Measurements from ENCODE around the gene FIG4.
"Not testable (repeated sequence)": the region's sequence is repeated elsewhere in the genome, so short reads cannot be mapped to it uniquely, and the experiment has no call there.

The FIG4 gene

DNA sequence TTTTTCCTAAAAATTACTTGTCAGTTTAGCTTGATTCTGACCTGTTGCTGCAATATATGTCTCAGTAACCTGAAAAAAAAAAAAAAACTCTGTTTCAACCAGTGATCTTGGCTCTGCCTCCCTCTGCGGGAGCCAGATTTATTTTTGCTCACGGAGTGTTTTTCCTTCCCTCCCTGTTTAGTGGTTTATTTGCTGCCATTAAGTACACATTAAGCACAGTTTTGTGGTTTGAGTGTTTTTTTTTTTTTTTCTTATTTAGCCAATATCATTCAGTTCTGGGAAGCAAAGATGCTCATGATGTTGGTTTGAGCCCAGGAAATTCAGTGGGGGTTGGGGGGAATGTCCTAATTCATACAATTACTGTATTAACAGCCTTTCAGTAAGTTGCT lies 176.9 kb downstream of the FIG4 start:
- no peak overlapping the region for H3K4me3 ChIP-seq (ENCODE audit: low read depth, low read length)
- peak; percentile 16 for DNase-seq (ENCODE audit: low read depth)
- TF ChIP-seq, protein P1, sequence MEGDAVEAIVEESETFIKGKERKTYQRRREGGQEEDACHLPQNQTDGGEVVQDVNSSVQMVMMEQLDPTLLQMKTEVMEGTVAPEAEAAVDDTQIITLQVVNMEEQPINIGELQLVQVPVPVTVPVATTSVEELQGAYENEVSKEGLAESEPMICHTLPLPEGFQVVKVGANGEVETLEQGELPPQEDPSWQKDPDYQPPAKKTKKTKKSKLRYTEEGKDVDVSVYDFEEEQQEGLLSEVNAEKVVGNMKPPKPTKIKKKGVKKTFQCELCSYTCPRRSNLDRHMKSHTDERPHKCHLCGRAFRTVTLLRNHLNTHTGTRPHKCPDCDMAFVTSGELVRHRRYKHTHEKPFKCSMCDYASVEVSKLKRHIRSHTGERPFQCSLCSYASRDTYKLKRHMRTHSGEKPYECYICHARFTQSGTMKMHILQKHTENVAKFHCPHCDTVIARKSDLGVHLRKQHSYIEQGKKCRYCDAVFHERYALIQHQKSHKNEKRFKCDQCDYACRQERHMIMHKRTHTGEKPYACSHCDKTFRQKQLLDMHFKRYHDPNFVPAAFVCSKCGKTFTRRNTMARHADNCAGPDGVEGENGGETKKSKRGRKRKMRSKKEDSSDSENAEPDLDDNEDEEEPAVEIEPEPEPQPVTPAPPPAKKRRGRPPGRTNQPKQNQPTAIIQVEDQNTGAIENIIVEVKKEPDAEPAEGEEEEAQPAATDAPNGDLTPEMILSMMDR (IDR thresholded peaks at IDR 0.05; ENCODE audit: low read depth, low read length, missing control alignments): no peak
- in situ Hi-C loops (cut with HindIII; ENCODE audit: low sequenced_read_pairs): no loop called here

DNA sequence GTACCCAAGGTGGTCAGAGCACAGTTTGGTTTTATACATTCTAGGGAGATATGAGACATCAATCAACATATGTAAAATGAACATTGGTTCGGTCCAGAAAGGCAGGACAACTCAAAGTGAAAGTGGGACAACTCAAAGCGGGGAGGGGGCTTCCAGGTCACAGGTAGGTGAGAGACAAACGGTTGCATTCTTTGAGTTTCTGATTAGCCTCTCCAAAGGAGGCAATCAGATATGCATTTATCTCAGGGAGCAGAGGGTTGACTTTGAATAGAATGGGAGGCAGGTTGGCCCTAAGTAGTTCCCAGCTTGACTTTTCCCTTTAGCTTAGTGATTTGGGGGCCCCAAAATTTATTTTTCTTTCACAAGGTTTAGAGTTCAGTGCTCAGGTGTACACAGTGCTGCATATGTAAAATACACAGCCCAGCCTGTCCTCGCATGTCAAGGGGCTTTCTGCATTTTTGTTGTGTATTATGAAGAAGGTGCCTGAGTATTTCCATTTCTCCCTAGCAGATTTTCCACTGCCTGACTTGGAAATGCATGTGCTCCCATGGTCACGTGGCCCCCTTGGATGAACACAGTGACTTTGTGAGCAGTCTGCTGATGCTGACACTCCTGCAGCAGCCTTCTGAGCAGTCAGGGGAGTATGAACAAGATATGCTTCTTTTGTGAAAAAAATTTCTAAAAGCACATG lies 178.4 kb downstream of the FIG4 start:
- DNase-seq (ENCODE audit: low read depth); H3K4me3 ChIP-seq (ENCODE audit: low read depth, low read length); in situ Hi-C loops (cut with HindIII; ENCODE audit: low sequenced_read_pairs): not testable (repeated sequence)

DNA sequence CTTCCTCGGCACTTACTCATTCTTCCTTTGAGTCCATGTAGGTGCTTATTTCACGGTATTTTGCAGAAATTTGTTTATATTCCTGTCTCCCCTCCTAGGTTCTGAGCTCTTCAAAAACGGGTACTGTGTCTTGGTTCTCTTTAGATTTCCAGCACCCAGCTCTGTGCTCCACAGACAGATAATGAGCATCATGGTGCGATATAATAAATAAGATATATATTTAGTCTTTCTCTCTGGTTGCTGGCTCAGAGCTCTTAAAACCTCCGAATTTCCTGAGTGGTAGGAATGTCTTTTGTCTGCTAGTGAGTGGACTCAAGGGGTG lies 179.0 kb downstream of the FIG4 start:
- TF ChIP-seq, protein P1 (IDR thresholded peaks at IDR 0.05; ENCODE audit: low read depth, low read length, missing control alignments): no peak
- in situ Hi-C loops (cut with HindIII; ENCODE audit: low sequenced_read_pairs): no loop called here
- no peak for DNase-seq (ENCODE audit: low read depth)
- H3K4me3 ChIP-seq (ENCODE audit: low read depth, low read length): no peak overlapping the region

DNA sequence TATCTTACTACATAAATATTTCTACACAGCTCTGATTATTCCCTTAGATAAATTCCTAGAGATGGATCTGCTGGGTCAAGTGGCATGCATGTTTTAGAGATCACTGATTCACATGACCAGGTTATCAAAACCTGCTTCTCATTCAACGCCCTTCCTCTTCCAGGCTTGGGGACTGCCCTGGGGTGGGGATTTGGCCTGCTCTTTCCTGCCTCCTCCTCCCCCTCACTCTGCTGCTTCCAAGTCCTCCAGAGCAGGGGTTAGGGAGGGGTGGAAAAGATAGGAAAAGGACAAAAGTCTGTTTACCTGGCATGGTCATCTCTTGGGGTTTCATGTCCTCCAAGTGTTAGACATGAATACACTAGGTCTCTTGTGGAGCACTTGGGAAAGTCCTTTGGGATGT lies 181.5 kb downstream of the FIG4 start:
- DNase-seq (ENCODE audit: low read depth): no peak
- TF ChIP-seq, protein P1 (IDR thresholded peaks at IDR 0.05; ENCODE audit: low read depth, low read length, missing control alignments): no peak
- no peak overlapping the region for H3K4me3 ChIP-seq (ENCODE audit: low read depth, low read length)
- in situ Hi-C loops (cut with HindIII; ENCODE audit: low sequenced_read_pairs): no loop called here

GRCh38 chr6:109872968-109873545 lies 182.0 kb downstream of the FIG4 start:
- in situ Hi-C loops (cut with HindIII; ENCODE audit: low sequenced_read_pairs): no loop called here
- no peak for DNase-seq (ENCODE audit: low read depth)
- H3K4me3 ChIP-seq (ENCODE audit: low read depth, low read length): no peak overlapping the region
- TF ChIP-seq, protein P1 (IDR thresholded peaks at IDR 0.05; ENCODE audit: low read depth, low read length, missing control alignments): no peak

GRCh38 chr6:109874086-109874485 lies 183.0 kb downstream of the FIG4 start:
- in situ Hi-C loops (cut with HindIII; ENCODE audit: low sequenced_read_pairs): no loop called here
- H3K4me3 ChIP-seq (ENCODE audit: low read depth, low read length): no peak overlapping the region
- TF ChIP-seq, protein P1 (IDR thresholded peaks at IDR 0.05; ENCODE audit: low read depth, low read length, missing control alignments): no peak
- no peak for DNase-seq (ENCODE audit: low read depth)

GRCh38 chr6:109874621-109875020 lies 183.5 kb downstream of the FIG4 start:
- TF ChIP-seq, protein P1 (IDR thresholded peaks at IDR 0.05; ENCODE audit: low read depth, low read length, missing control alignments): no peak

More at GRCh38 chr6:109874621-109875020, 183.5 kb downstream of the FIG4 start:
- DNase-seq (ENCODE audit: low read depth): no peak
- in situ Hi-C loops (cut with HindIII; ENCODE audit: low sequenced_read_pairs): no loop called here
- H3K4me3 ChIP-seq (ENCODE audit: low read depth, low read length): no peak overlapping the region
